OCI-LY7 (cell line): ENCODE measurements around the gene NLGN1. TPM values are rescaled to one million over a fixed set of nuclear protein-coding genes. Genes with fewer than 3 reads are reported as not detected.

Source experiments
- BruUV-seq: library from RNA; stranded (reverse); fragments of 400-500 nt; replicated peaks from 2 replicates; lab custom pipeline; 2021; lab: Mats Ljungman, UMichigan
- CTCF ChIA-PET: fragments of 300-600 bp; sonication (Branson Sonifier 250); formaldehyde crosslinking; loops from one replicate; lab custom pipeline; 2022; ENCODE audit warnings: antibody characterized with exemption; ENCODE audit not compliant: unreplicated experiment; lab: Charles Lee
- POLR2A ChIA-PET: fragments of 300-600 bp; sonication (Branson Sonifier 250); formaldehyde crosslinking; loops from one replicate; lab custom pipeline; 2022; ENCODE audit warnings: antibody characterized with exemption; lab: Charles Lee
- DNase-seq: peaks from one replicate; pipeline ENCODE4 v3.0.0-alpha.2; 2015; ENCODE audit warnings: low spot score
- H2AFZ ChIP-seq: fragments of 200-600 bp; sonication (generic), shearing (Covaris generic); 2 replicates; pipeline ENCODE4 v1.6.1; 2014; ENCODE audit warnings: mild to moderate bottlenecking, antibody characterized with exemption, low read length, moderate library complexity
- H3K27ac ChIP-seq: fragments of 200-600 bp; sonication (generic); 2 replicates; pipeline ENCODE4 v1.5.1; 2014; ENCODE audit warnings: mixed run types, low read depth, mild to moderate bottlenecking, moderate library complexity, low read length, inconsistent platforms; ENCODE audit not compliant: poor library complexity, severe bottlenecking
- H3K36me3 ChIP-seq: fragments of 200-600 bp; sonication (generic); 2 replicates; pipeline ENCODE4 v1.6.1; 2014; ENCODE audit warnings: mild to moderate bottlenecking, antibody characterized with exemption, low read length, moderate library complexity, mixed read lengths; ENCODE audit not compliant: insufficient read depth
- H3K4me1 ChIP-seq: fragments of 200-600 bp; sonication (generic); 2 replicates; pipeline ENCODE4 v1.5.1; 2014; ENCODE audit warnings: mild to moderate bottlenecking, low read length; ENCODE audit not compliant: insufficient read depth, poor library complexity, severe bottlenecking
- H3K4me2 ChIP-seq: fragments of 200-600 bp; sonication (generic); 2 replicates; pipeline ENCODE4 v1.6.1; 2014; ENCODE audit warnings: mild to moderate bottlenecking, low read length
- H3K4me3 ChIP-seq: fragments of 200-600 bp; sonication (generic); 2 replicates; pipeline ENCODE4 v1.5.1; 2014; ENCODE audit warnings: mild to moderate bottlenecking, low read depth, low read length; ENCODE audit not compliant: poor library complexity, severe bottlenecking
- H3K79me2 ChIP-seq: fragments of 200-600 bp; sonication (generic); 2 replicates; pipeline ENCODE4 v1.6.1; 2016; ENCODE audit warnings: low read depth, mild to moderate bottlenecking, low read length, moderate library complexity, mixed read lengths; ENCODE audit not compliant: insufficient read depth
- H3K9me2 ChIP-seq: fragments of 200-600 bp; sonication (generic); 2 replicates; pipeline ENCODE4 v1.6.1; 2016; ENCODE audit warnings: mild to moderate bottlenecking, low read length, mixed read lengths; ENCODE audit not compliant: insufficient read depth
- H3K9me3 ChIP-seq: fragments of 200-600 bp; sonication (generic); 2 replicates; pipeline ENCODE4 v1.6.1; 2014; ENCODE audit warnings: mild to moderate bottlenecking, mixed run types, low read length, mixed read lengths
- H4K20me1 ChIP-seq: fragments of 200-600 bp; sonication (generic); 2 replicates; pipeline ENCODE4 v1.6.1; 2014; ENCODE audit warnings: mild to moderate bottlenecking, antibody characterized with exemption, low read length, moderate library complexity, mixed read lengths; ENCODE audit not compliant: insufficient read depth
- EZH2phosphoT487 ChIP-seq: fragments of 200-600 bp; sonication (generic); IDR thresholded peaks from 2 replicates; pipeline ENCODE4 v1.6.1; 2018; ENCODE audit warnings: low read depth, borderline replicate concordance, mild to moderate bottlenecking, mixed run types, antibody characterized with exemption, low read length, moderate library complexity, mixed read lengths
- intact Hi-C: fragments of 100-400 bp; cut with micrococcal nuclease; formaldehyde crosslinking; loops from one replicate; pipeline ENCODE4 v1.10.0; 2022; ENCODE audit not compliant: unreplicated experiment
- total RNA-seq, 2 experiments: library from RNA; depleted of rRNA in 1 of 2; stranded (reverse); fragments of >200 nt in 1 of 2; shearing (Covaris generic) in 1 of 2; gene quantifications; 2 replicates each; pipeline ENCODE4 v1.2.3, GENCODE V29; 2014 to 2022
- TF ChIP-seq, protein P1 (sequence below): fragments of 200-600 bp; sonication (generic); conservative IDR thresholded peaks from 2 replicates; pipeline ENCODE4 v1.5.1; 2014; ENCODE audit warnings: mild to moderate bottlenecking, antibody characterized with exemption, low read length, moderate library complexity, mixed read lengths

Gene NLGN1
- total RNA-seq, 2 experiments from 2014 or later = not detected

DNA sequence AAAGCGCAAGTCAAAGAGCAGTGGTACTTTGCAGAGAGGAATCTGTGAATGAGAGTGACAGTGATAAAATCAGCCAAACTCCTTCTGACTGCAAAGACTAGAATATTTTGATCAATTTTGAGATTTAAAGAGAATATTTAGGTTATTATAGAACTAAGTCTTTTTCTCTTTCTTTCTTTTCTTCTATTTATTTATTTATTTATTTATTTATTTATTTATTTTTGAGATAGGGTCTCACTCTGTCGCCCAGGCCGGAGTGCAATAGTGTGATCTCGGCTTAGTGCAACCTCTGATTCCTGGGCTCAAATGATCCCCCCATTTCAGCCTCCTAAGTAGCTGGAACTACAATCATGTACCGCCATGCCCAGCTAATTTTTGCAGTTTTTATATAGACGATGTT is 857.9 kb downstream of the NLGN1 start:
- DNase-seq = no peak
- Histone ChIP-seq H2AFZ (no peak overlapping the region), H3K4me3 (no peak overlapping the region), H3K79me2 (no peaks in the 10 kb centered on the region), H3K27ac (no peak overlapping the region), H3K36me3 (no peaks in the 10 kb centered on the region), H4K20me1 (no peaks in the 10 kb centered on the region), H3K9me3 (no peaks in the 10 kb centered on the region), H3K4me2 (no peak overlapping the region), H3K9me2 (no peaks in the 10 kb centered on the region), H3K4me1 (no peaks in the 10 kb centered on the region)
- TF ChIP-seq, protein P1, sequence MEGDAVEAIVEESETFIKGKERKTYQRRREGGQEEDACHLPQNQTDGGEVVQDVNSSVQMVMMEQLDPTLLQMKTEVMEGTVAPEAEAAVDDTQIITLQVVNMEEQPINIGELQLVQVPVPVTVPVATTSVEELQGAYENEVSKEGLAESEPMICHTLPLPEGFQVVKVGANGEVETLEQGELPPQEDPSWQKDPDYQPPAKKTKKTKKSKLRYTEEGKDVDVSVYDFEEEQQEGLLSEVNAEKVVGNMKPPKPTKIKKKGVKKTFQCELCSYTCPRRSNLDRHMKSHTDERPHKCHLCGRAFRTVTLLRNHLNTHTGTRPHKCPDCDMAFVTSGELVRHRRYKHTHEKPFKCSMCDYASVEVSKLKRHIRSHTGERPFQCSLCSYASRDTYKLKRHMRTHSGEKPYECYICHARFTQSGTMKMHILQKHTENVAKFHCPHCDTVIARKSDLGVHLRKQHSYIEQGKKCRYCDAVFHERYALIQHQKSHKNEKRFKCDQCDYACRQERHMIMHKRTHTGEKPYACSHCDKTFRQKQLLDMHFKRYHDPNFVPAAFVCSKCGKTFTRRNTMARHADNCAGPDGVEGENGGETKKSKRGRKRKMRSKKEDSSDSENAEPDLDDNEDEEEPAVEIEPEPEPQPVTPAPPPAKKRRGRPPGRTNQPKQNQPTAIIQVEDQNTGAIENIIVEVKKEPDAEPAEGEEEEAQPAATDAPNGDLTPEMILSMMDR = no peak
- TF ChIP-seq EZH2phosphoT487 = no peak
- no TSS peak for BruUV-seq
- POLR2A ChIA-PET = interaction anchor here (1.0 kb wide), 1 partner anchor 1092 kb away, joined by 3 read pairs; no protein-coding TSS in a partner anchor
- CTCF ChIA-PET = no interaction called here
- intact Hi-C loops = no loop called here

DNA sequence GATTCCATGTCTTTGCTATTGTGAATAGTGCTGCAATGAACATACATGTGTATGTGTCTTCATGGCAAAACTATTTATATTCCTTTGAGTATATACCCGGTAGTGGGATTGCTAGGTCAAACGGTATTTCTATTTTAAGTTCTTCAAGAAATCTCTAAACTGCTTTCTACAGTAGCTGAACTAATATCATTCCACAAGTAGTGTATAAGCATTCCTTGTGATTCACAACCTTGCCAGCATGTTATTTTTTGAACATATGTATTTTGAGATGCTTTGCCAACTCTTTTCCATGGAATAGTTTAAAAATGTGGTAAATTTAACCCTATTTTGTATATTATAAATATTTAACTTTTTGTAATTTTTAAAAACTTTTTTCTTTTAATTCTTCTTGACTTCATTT is 868.9 kb downstream of the NLGN1 start:
- Histone ChIP-seq H4K20me1 (no peaks in the 10 kb centered on the region), H3K4me3 (no peak overlapping the region), H3K27ac (no peak overlapping the region), H3K4me1 (no peaks in the 10 kb centered on the region), H3K36me3 (no peaks in the 10 kb centered on the region), H3K79me2 (no peaks in the 10 kb centered on the region), H2AFZ (no peak overlapping the region), H3K4me2 (no peak overlapping the region), H3K9me2 (no peaks in the 10 kb centered on the region), H3K9me3 (no peaks in the 10 kb centered on the region)
- no peak for DNase-seq
- TF ChIP-seq, protein P1 = no peak
- no peak for TF ChIP-seq EZH2phosphoT487
- ChIA-PET CTCF (no interaction called here), POLR2A (no interaction called here)
- BruUV-seq = no TSS peak
- intact Hi-C loops = no loop called here

DNA sequence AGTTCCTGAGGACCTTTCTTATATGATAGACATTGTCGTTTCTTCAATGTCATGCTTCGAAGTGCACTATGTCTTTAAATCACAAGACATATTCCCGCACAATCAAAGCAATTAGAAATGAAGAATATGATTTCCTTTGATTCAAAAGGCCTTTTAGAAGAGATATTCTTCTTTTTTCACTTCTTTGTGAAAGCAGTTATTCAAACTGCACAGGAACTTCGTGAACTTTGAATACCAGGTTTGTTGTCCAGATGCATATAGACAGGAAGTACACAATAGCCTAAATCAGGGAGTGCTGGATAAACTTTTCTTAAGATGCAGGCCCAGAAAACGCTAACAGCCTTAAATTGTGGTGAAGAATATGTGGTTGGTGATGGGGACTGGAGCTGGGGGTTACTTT is 870.5 kb downstream of the NLGN1 start:
- no peak overlapping the region for H2AFZ ChIP-seq
- H3K4me3 ChIP-seq = no peak overlapping the region
- H3K9me3 ChIP-seq = no peaks in the 10 kb centered on the region
- H3K27ac ChIP-seq = no peak overlapping the region
- no peak overlapping the region for H3K4me2 ChIP-seq
- TF ChIP-seq EZH2phosphoT487 = no peak
- TF ChIP-seq, protein P1 = no peak
- no peak for DNase-seq
- intact Hi-C loops = no loop called here
- H3K9me2 ChIP-seq = no peaks in the 10 kb centered on the region
- ChIA-PET POLR2A (no interaction called here), CTCF (no interaction called here)
- no peaks in the 10 kb centered on the region for H4K20me1 ChIP-seq
- no TSS peak for BruUV-seq
- no peaks in the 10 kb centered on the region for H3K36me3 ChIP-seq
- H3K4me1 ChIP-seq = no peaks in the 10 kb centered on the region
- no peaks in the 10 kb centered on the region for H3K79me2 ChIP-seq
